Activated CD8-positive, alpha-beta memory T cell treated with anti-CD3 and anti-CD28 coated beads for 1 hour (primary cell): ENCODE data around the gene C1orf198.

Experiments used
- DNase-seq, 2 donors: peaks; one replicate each; pipeline ENCODE4 v3.0.0-alpha.2; 2020; ENCODE audit warnings: low read depth in 1 of 2; ENCODE audit errors: extremely low read depth in 1 of 2

C1orf198 gene

GRCh38 chr1:230892018-230892491, 23.7 kb upstream of the C1orf198 start:
- DNase-seq, result no peak

GRCh38 chr1:230891413-230891812, 23.1 kb upstream of the C1orf198 start:
- no peak for DNase-seq

GRCh38 chr1:230884646-230885045, 16.3 kb upstream of the C1orf198 start:
- no peak for DNase-seq

GRCh38 chr1:230883967-230884366, 15.6 kb upstream of the C1orf198 start:
- no peak for DNase-seq

GRCh38 chr1:230879778-230880177, 11.5 kb upstream of the C1orf198 start:
- no peak for DNase-seq

- DNase-seq, result no peak
Measured at GRCh38 chr1:230878591-230878990, 10.3 kb upstream of the C1orf198 start.

- DNase-seq, result no peak
Measured at GRCh38 chr1:230877924-230878590, 9.7 kb upstream of the C1orf198 start.

GRCh38 chr1:230877146-230877923, 9.0 kb upstream of the C1orf198 start:
- DNase-seq, result no peak

GRCh38 chr1:230876660-230877059, 8.3 kb upstream of the C1orf198 start:
- DNase-seq, result no peak

GRCh38 chr1:230875370-230875769, 7.0 kb upstream of the C1orf198 start:
- DNase-seq, result no peak

GRCh38 chr1:230870916-230871315, 2.6 kb upstream of the C1orf198 start:
- no peak for DNase-seq

GRCh38 chr1:230869500-230869899, 1.2 kb upstream of the C1orf198 start:
- no peak for DNase-seq

- no peak for DNase-seq
Measured at GRCh38 chr1:230868736-230869385, 540 bp upstream of the C1orf198 start.

GRCh38 chr1:230867101-230867902, 1.0 kb downstream of the C1orf198 start:
- DNase-seq, result no peak

- no peak for DNase-seq
Measured at GRCh38 chr1:230866171-230867070, 1.9 kb downstream of the C1orf198 start.

GRCh38 chr1:230865062-230865817, 3.1 kb downstream of the C1orf198 start:
- DNase-seq, result no peak

- no peak for DNase-seq
Measured at GRCh38 chr1:230864441-230864840, 3.9 kb downstream of the C1orf198 start.

GRCh38 chr1:230863449-230863848, 4.9 kb downstream of the C1orf198 start:
- DNase-seq, result no peak

- no peak for DNase-seq
Measured at GRCh38 chr1:230861970-230862595, 6.2 kb downstream of the C1orf198 start.
